KG1 (cell line): Measurements from ENCODE around the gene CCDC149.

Experiments
- DNase-seq: peaks from one replicate; lab custom pipeline; 2025; lab: John Stamatoyannopoulos, UW

Gene CCDC149

DNA sequence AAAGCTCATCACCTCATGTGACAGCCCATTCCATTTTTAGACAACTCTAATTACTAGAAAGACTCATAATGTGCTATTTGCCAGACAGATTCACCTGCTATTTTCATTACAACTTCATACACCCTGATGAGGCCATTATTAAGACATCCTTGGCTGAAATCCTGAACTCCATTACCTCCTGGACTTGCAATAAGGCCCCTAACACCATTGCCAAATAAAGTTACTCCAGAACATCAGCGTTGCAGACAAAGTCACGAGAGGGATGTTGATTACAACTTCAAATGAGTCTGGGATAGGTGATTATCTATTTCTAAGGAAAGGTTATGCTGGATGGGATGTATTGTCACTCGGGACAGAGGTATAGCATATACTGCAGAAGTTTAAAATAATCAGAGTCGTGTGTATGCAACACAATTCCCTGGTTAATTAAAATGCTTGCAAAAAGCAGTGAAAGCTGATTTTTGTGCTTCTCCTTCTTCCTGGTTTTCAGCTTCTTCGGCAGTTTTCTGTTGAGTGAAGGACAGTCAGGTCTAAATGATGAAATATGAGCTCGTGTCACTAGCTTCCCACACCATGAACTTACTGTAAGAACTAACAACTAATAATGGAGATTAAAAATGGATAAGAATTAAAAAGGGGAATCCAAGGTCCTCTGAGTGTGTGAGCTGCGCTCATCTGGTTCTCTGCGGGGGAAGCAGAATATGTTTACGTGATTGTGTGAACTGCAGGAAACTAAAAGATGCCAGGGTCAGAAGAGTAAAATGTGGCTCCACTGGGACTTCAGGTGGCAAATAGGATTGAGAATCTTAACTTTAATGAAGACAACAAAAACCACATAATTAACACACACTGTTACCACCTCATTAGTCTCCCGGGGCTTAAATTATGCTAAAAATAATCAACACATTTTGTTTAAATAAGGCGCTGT is 135.0 kb downstream of the CCDC149 start:
- no peak for DNase-seq

DNA sequence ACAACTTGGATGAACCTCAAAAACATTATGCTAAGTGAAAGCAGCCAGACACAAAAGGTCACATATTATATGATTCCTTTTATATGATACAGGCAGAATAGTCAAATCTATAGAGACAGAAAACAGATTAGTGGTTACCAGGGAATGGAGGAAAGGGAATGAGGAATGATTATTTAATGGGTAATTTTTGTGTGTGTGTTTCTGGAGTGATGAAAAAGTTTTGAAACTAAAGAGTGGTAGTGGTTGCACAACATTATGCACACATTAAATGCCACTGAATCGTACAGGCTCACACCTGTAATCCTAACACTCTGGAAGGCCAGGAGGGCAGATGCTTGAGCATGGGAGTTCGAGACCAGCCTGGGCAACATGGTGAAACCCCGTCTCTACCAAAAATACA is 137.1 kb downstream of the CCDC149 start:
- no peak for DNase-seq

DNA sequence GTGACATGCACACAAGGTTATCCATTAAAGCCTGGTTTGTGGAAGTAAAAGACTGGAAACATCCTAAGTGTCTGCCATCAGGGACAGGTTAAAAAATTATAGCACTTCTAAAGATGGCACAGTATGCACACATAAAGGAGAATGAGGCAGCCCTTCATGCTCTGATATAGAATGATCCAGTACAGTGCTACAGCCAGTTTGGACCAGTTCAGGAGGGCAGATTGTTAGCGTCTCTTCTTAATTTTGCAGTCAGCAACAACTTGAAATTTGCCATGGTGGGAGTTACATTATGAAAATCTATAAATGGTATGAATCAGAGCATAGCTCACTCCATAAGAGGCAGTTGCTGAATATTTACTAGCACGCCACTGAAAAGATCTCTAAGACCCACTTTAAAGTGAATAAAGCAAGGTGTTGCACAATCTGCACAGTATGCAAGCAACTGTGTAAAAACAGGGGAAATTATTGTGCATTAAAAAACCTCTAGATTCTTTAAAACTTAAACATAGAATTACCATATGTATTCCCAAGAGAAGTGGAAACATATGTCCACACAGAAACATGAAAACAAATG is 137.7 kb downstream of the CCDC149 start:
- no peak for DNase-seq

DNA sequence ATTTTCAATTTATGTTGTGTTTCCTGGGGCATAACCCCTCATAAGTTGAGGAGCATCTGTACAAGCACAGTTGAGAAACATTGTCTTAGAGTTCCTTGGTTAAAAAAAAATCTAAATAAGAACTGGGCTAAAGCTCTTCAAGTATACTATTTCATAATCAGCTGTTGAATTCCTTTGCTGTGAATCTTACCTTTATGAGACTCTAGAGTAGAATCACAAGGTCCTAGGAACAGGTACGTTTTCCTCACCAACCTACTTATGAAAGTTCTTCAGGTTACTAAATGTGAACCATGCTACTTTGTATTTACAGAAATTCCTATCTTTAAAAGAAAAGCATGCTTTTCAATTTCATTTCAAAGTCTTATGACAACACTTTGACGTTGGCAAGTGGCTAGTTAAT is 138.4 kb downstream of the CCDC149 start:
- no peak for DNase-seq

DNA sequence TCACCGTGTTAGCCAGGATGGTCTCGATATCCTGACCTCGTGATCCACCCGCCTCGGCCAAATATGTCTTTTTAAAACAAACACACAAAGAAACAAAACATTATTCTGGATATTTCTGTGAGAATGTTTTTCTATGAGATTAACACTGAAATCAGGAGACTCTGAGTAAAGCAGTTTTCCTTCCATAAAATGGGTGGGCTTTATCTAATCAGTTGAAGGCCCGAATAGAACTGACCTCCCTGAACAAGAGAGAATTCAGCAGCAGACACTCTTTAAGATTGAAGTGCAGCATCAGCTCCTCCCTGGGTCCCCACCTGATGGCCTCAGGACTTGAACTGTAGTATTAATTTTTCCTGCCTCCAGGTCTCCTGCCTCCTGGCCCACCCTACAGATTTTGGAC is 139.9 kb downstream of the CCDC149 start:
- DNase-seq, result no peak

DNA sequence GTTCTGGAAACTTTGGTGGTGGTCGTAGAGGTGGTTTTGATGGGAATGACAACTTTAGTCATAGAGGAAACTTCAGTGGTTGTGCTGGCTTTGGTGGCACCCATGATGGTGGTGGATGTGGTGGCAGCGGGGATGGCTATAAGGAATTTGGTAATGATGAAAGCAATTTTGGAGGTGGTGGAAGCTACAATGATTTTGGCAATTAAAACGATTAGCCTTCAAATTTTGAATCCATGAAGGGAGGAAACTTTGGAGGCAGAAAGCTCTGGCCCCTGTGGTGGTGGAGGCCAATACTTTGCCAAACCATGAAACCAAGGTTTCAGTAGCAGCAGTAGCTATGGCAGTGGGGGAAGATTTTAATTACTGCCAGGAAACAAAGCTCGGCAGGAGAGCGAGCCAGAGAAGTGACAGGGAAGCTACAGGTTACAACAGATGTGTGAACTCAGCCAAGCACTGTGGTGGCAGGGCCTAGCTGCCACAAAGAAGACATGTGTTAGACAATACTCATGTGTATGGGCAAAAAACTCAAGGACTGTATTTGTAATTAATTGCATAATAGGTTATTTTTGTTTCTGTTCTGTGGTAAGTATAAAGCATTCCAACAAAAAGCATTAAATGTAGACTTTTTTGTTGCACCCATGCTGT is 140.7 kb downstream of the CCDC149 start:
- no peak for DNase-seq

DNA sequence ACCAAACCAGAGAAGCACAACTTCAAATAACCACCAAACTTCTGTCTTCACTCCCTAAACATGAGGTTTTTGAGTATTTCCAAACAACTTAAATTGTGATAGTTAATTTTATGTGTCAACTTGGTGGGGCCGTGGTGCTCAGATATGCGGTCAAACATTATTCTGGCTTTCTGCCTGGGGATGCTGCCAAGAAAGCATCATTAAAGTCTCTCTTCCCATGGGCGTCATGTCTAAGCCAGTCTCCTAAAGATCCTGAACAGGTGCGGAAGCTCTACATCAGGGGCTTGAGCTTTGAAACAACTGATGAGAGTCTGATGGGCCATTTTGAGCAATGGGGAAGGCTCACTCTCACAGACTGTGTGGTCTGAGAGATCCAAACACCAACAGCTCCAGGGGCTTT is 141.6 kb downstream of the CCDC149 start:
- no peak for DNase-seq

DNA sequence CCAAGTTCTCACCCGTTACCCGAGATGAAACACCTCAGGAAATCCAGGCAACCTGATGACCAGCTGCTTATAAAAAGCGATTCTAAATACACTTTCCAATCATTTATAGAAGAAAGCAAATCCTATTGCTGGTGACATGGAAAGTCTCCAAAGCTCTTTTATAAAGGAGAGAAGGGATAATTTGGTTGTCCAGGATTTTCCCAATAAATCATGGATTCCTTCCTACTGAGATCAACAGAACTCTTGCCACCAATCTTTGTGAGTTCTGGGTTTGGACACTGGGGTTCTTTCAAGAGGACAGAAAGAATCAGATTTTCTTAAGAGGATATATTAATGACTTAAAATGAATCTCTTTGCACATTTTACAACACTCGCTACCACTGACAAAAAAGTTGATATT is 142.2 kb downstream of the CCDC149 start:
- DNase-seq, result no peak

DNA sequence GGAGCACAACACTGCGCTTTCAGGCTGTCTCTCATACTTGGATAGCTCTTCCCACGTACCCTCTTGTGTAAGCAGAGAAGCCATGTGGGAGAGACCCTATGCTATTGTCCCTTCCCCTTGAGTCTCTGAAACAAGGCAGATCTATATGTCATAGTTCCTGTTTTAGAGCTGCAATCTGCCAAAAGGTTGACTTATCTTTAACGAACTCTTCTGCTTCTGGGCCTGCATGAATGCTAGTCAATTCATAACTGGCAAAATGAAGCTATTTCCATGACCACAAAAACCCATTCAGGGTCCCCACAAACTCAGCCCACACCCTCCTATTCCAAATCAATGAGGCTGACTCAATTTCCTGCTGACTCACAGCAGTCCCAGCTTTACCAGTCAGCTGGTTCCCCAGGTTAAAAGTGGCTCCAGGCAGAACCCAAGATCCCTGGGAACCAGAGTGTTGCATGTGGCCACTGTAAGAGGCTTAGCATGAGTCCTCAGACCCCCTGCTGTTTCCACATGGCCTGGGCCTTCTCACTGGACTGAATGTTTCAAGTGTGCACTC is 142.7 kb downstream of the CCDC149 start:
- DNase-seq, result no peak

DNA sequence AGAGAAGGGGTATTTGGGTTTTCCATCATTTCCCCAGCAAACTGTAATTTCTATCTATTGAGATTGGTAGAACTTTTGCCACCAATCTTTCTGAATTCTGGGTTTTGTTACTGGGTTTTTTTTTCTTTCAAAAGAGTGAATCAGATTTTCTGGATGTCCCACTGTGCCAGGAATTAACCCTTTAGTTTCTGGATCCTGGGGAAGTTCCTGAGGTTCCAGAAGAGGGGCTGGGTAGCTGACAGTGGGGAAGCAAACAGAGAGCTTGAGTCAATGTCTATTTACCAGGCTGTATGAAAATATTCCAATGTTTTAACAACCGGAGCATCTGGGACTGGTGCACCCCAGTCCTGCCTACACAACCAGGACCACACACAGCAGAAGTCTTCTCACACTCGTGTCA is 143.3 kb downstream of the CCDC149 start:
- no peak for DNase-seq

DNA sequence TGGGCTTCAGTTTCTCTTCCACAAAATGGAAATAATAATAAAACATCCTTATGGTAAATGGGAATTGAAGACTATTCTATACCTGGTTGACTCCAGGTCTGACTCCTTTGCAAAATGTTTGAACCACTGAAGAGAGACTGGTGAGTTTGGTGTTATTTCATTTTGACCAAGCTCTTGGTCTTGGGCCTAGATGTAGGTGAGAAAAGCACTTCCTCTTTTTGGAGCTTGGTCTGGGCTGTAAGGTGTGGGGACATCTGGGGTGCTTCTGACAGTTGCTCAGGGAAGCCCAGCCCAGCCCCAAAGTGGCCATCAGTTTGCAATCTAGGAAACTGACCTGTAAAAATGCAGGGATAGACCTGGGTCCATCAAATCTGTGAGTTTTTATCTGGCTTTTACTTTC is 144.2 kb downstream of the CCDC149 start:
- no peak for DNase-seq

DNA sequence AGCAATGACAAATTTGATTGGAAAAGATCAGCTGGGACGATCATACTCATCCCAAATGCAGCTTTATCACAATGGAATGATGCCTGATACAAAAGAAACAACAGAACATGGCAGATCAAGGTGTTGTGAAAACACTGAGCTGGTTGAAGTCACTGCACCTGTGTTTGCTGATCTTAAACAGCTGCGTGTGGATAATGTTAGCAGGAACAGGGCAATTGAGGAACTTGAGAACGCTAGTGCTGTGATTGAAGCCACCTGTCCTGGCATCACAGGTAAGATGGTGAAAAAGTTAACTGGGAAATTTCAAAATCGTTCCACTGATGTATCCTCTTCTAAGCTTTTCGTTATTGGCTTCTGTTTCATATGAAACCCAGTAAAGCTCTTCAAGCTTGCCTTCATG is 144.8 kb downstream of the CCDC149 start:
- no peak for DNase-seq

DNA sequence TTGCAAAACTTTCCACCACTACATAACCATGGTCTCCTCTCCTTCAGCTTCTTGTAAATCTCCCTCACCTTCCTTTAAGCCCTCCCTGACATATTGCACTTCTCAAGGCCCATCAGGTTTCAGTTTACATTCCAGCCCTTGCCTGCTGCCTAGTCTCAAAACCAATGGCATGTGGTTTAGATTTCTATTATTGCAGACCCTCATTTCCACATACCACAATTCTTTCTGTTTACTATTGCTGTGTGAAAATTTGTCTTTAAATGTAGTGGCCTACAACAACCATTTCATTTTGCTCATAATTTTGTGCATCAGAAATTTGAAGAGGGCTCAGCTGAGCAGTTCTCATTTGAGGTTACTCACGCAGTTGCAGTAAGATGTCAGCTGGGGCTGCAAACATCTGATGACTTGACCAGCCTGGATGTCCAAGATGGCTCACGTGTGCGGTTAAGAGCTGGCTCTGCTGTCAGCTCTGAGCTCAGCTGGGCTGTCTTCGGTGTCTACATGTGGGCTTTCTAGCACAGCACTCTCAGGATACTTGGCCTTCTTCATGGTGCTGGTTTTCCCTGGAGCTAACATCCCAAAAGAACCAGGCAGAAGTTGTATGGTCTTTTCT is 147.4 kb downstream of the CCDC149 start:
- no peak for DNase-seq

DNA sequence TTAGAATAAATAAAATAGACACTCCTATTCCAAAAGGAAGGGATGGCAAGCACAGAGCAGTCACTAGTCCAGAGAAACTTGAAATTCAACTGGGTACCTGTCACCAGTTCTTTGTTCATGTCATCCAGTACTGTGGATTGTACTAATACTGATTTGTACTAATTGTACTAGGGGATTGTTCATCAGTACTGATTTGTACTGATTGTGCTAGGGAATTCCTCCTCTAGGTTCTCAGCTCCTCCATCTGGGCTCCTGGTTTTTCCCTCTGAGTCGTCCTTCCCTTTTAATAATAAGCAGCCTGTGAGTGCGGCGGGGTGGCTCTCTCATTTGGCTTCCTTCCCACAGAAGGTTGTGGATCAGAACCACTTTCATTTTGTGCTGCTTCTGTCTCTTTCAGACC is 148.5 kb downstream of the CCDC149 start:
- DNase-seq, result no peak

DNA sequence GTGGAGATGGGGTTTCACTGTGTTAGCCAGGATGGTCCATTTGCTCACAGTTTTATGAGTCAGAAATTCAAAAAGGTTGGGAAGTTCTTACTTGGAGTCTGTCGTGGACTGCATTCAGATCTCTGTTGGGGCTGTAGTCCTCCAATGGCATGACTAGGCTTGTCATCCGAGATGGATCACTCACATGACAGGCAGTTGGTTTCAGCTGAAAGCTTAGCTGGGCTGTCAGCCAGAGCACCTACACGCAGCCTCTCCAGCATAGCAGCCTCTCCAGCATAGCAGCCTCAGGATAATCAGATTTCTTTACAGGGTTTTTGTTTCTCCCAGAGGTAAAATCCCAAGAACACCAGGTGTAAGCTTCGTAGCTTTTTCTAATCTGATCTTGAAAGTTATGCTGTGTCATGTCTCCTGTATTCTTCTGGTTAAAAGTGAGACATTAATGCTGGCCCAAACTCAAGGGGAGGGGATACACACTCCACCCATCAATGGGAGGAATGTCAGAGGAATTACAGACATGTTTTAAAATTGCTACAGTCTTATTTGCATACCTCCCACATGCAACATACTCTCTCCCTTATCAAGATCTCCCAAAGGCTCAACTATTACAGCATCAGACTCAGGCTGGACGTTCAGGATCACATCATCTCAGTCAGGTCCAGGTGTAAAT is 149.1 kb downstream of the CCDC149 start:
- no peak for DNase-seq
